Gastroesophageal sphincter (tissue), 3 donors: ENCODE results near the gene FAM151A.

Source experiments
- CTCF ChIP-seq, 4 experiments: fragments of 200-600 bp in 2 of 4; fragments of 450-650 bp in 2 of 4; sonication (generic) in 1 of 4; IDR thresholded peaks; one replicate each; pipeline ENCODE4 v1.5.1; 2017 to 2019; ENCODE audit warnings: antibody characterized with exemption in 4 of 4, mild to moderate bottlenecking in 2 of 4, moderate library complexity in 2 of 4
- EP300 ChIP-seq: sonication (generic); formaldehyde crosslinking; IDR thresholded peaks from one replicate; pipeline ENCODE4 v1.6.1; 2017; ENCODE audit warnings: antibody characterized with exemption, mild to moderate bottlenecking
- POLR2A ChIP-seq, 2 donors: fragments of 450-650 bp; IDR thresholded peaks; one replicate each; pipeline ENCODE4 v1.6.1; 2017; ENCODE audit warnings: antibody characterized with exemption in 2 of 2, mild to moderate bottlenecking in 2 of 2, moderate library complexity in 1 of 2
- POLR2AphosphoS5 ChIP-seq: sonication (generic); formaldehyde crosslinking; IDR thresholded peaks from one replicate; pipeline ENCODE4 v1.6.1; 2017; ENCODE audit warnings: antibody characterized with exemption

DNA sequence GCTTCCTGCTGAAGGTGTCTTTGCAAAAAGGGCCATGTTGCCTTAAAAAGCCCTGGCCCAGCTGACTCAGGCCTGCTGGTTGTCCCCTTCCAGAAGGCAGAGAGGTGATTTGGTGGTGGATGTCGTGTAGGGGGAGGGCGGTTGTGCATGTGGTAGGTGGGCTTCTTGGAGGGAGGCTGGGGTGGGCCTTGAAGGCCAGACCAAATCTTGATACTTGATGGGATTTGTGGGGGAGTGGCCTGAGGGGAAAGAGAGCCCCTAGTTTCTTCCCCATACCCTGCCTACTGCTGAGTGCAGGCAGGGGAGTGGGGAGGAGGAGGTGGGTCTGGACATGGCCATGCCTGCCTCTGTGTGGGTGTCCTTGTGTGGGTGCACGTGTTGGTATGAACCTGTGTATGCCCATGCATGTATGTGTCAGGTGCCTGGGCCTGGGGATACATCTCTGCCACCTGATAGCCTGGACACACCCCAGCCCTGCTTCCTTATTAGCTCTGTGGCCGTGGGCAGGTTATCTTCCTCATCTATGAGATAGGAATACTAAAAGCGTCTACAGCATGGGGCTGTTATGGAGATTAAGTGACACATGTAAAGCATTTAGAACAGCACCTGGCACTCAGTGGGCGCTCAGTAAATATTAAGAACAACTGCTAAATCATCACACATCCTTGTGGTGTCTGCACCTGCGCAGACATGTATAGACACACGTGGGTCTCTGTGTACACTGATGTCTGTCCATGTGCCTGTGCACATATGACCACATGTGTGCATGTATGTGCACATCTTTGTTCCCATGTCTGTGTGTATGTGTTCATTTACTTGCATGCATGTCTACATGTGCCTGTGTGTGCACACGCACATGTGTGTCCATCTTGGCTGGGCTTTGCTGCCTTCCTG lies 17.0 kb downstream of the FAM151A start:
- TF ChIP-seq POLR2AphosphoS5 (no peak), EP300 (no peak), CTCF (IDR thresholded peaks at IDR 0.05) (no peak), POLR2A (IDR thresholded peaks at IDR 0.05) (no peak)
